Measurements from ENCODE around the gene HTR2C. TPM values are rescaled to one million over a fixed set of nuclear protein-coding genes. Genes with fewer than 3 reads are reported as not detected.

The HTR2C gene
- total and polyA plus RNA-seq, 7 donors, result not detected

- H3K9me3 ChIP-seq, result no peaks in the 10 kb centered on the region
- intact Hi-C loops (cut with DNase I), result no loop called here
- H3K4me3 ChIP-seq, result no peak overlapping the region
- H3K27me3 ChIP-seq, result no peaks in the 10 kb centered on the region
- WGBS, 2 donors, result 86 to 87% methylated on average over 1 of the region's 1 CpG
- TF ChIP-seq CTCF (IDR thresholded peaks at IDR 0.05) (no peak), EP300 (IDR thresholded peaks at IDR 0.05) (no peak), POLR2A (IDR thresholded peaks at IDR 0.05) (no peak), POLR2AphosphoS5 (IDR thresholded peaks at IDR 0.05) (no peak)
- H3K27ac ChIP-seq, result no peak overlapping the region
- no peaks in the 10 kb centered on the region for H3K4me1 ChIP-seq
- H3K36me3 ChIP-seq, result no peaks in the 10 kb centered on the region
- DNase-seq, result no peak
These were observed 182.7 kb downstream of the HTR2C start for GRCh38 chrX:114766541-114766940.

- no peak overlapping the region for H3K27ac ChIP-seq
- H3K9me3 ChIP-seq, result no peaks in the 10 kb centered on the region
- H3K36me3 ChIP-seq, result no peaks in the 10 kb centered on the region
- no peaks in the 10 kb centered on the region for H3K4me1 ChIP-seq
- TF ChIP-seq POLR2A (IDR thresholded peaks at IDR 0.05) (no peak), POLR2AphosphoS5 (IDR thresholded peaks at IDR 0.05) (no peak), EP300 (IDR thresholded peaks at IDR 0.05) (no peak), CTCF (IDR thresholded peaks at IDR 0.05) (no peak)
- no peak overlapping the region for H3K4me3 ChIP-seq
- DNase-seq, result no peak
- no peaks in the 10 kb centered on the region for H3K27me3 ChIP-seq
- WGBS, 2 donors, result 70 to 80% methylated on average over 1 of the region's 1 CpG
- intact Hi-C loops (cut with DNase I), result no loop called here
These were observed 190.8 kb downstream of the HTR2C start for GRCh38 chrX:114774691-114775090.

- intact Hi-C loops (cut with DNase I), result no loop called here
- Histone ChIP-seq H3K4me1 (no peaks in the 10 kb centered on the region), H3K9me3 (no peaks in the 10 kb centered on the region), H3K27ac (no peak overlapping the region), H3K27me3 (no peaks in the 10 kb centered on the region), H3K36me3 (no peaks in the 10 kb centered on the region), H3K4me3 (no peak overlapping the region)
- no peak for DNase-seq
- 28 to 58% methylated on average over 1 of the region's 1 CpG for WGBS, 2 donors
- no peak for TF ChIP-seq CTCF (IDR thresholded peaks at IDR 0.05)
- TF ChIP-seq POLR2A (IDR thresholded peaks at IDR 0.05), result no peak
- no peak for TF ChIP-seq POLR2AphosphoS5 (IDR thresholded peaks at IDR 0.05)
- TF ChIP-seq EP300 (IDR thresholded peaks at IDR 0.05), result no peak
These were observed 199.0 kb downstream of the HTR2C start for GRCh38 chrX:114782925-114783324.

GRCh38 chrX:114787061-114787460 is 203.2 kb downstream of the HTR2C start:
- Histone ChIP-seq H3K27ac (no peak overlapping the region), H3K4me1 (no peaks in the 10 kb centered on the region), H3K9me3 (no peaks in the 10 kb centered on the region), H3K27me3 (no peaks in the 10 kb centered on the region), H3K36me3 (no peaks in the 10 kb centered on the region), H3K4me3 (no peak overlapping the region)
- TF ChIP-seq POLR2A (IDR thresholded peaks at IDR 0.05), result no peak
- no peak for TF ChIP-seq CTCF (IDR thresholded peaks at IDR 0.05)
- TF ChIP-seq POLR2AphosphoS5 (IDR thresholded peaks at IDR 0.05), result no peak
- no peak for TF ChIP-seq EP300 (IDR thresholded peaks at IDR 0.05)
- intact Hi-C loops (cut with DNase I), result no loop called here
- no peak for DNase-seq
- 86 to 93% methylated on average over 3 of the region's 3 CpGs for WGBS, 2 donors

- WGBS, 2 donors, result 33 to 59% methylated on average over 1 of the region's 1 CpG
These were observed 213.6 kb downstream of the HTR2C start for GRCh38 chrX:114797494-114797893.

More at GRCh38 chrX:114797494-114797893, 213.6 kb downstream of the HTR2C start:
- H3K4me3 ChIP-seq, result no peak overlapping the region
- intact Hi-C loops (cut with DNase I), result no loop called here
- H3K4me1 ChIP-seq, result no peaks in the 10 kb centered on the region
- H3K9me3 ChIP-seq, result no peaks in the 10 kb centered on the region
- no peak overlapping the region for H3K27ac ChIP-seq
- no peak for DNase-seq
- no peak for TF ChIP-seq POLR2AphosphoS5 (IDR thresholded peaks at IDR 0.05)
- TF ChIP-seq POLR2A (IDR thresholded peaks at IDR 0.05), result no peak
- no peak for TF ChIP-seq EP300 (IDR thresholded peaks at IDR 0.05)
- TF ChIP-seq CTCF (IDR thresholded peaks at IDR 0.05), result no peak
- H3K36me3 ChIP-seq, result no peaks in the 10 kb centered on the region
- H3K27me3 ChIP-seq, result no peaks in the 10 kb centered on the region

Data from sigmoid colon (tissue), 7 donors.